OCI-LY1 (cell line): ENCODE data around the gene DLEU7.

Experiments
- H2AFZ ChIP-seq: fragments of 200-600 bp; sonication (generic), shearing (Covaris generic); 2 replicates; pipeline ENCODE4 v1.6.0; 2014; ENCODE audit warnings: antibody characterized with exemption, mild to moderate bottlenecking, low read length
- H3F3A ChIP-seq: fragments of 200-600 bp; sonication (generic), shearing (Covaris generic); 2 replicates; pipeline ENCODE4 v1.6.0; 2014; ENCODE audit warnings: mild to moderate bottlenecking, antibody characterized with exemption, low read length, moderate library complexity; ENCODE audit not compliant: insufficient read depth
- H3K27ac ChIP-seq: fragments of 200-600 bp; sonication (generic); 2 replicates; pipeline ENCODE4 v1.5.1; 2014; ENCODE audit warnings: low read length, mixed run types, mild to moderate bottlenecking, low read depth; ENCODE audit not compliant: poor library complexity, severe bottlenecking
- H3K27me3 ChIP-seq: fragments of 200-600 bp; sonication (generic); 2 replicates; pipeline ENCODE4 v1.6.0; 2014; ENCODE audit warnings: antibody characterized with exemption, mild to moderate bottlenecking, low read length, moderate library complexity; ENCODE audit not compliant: insufficient read depth
- H3K36me3 ChIP-seq: fragments of 200-600 bp; sonication (generic); 2 replicates; pipeline ENCODE4 v1.6.1; 2014; ENCODE audit warnings: mild to moderate bottlenecking, antibody characterized with exemption, low read length, moderate library complexity, mixed read lengths; ENCODE audit not compliant: insufficient read depth
- H3K4me1 ChIP-seq: fragments of 200-600 bp; sonication (generic); 2 replicates; pipeline ENCODE4 v1.5.1; 2014; ENCODE audit warnings: mild to moderate bottlenecking, low read length, moderate library complexity; ENCODE audit not compliant: insufficient read depth, severe bottlenecking
- H3K4me2 ChIP-seq: fragments of 200-600 bp; sonication (generic), shearing (Covaris generic); 2 replicates; pipeline ENCODE4 v1.6.1; 2014; ENCODE audit warnings: low read length
- H3K4me3 ChIP-seq: fragments of 200-600 bp; sonication (generic); 2 replicates; pipeline ENCODE4 v1.5.1; 2014; ENCODE audit warnings: low read length, low read depth, mild to moderate bottlenecking, mixed read lengths; ENCODE audit not compliant: poor library complexity, severe bottlenecking
- H3K79me2 ChIP-seq: fragments of 200-600 bp; shearing (Covaris generic); 2 replicates; pipeline ENCODE4 v1.6.1; 2016; ENCODE audit warnings: mixed run types, low read length, mixed read lengths; ENCODE audit not compliant: insufficient read depth
- H3K9ac ChIP-seq: fragments of 200-600 bp; sonication (generic), shearing (Covaris generic); 2 replicates; pipeline ENCODE4 v1.6.1; 2014; ENCODE audit warnings: mild to moderate bottlenecking, low read length, mixed read lengths
- H3K9me2 ChIP-seq: fragments of 200-600 bp; sonication (generic), shearing (Covaris generic); 2 replicates; pipeline ENCODE4 v1.6.1; 2014; ENCODE audit warnings: low read depth, mild to moderate bottlenecking, low read length, mixed read lengths
- H3K9me3 ChIP-seq: fragments of 200-600 bp; shearing (Covaris generic); 2 replicates; pipeline ENCODE4 v1.6.1; 2014; ENCODE audit warnings: low read length, mixed read lengths
- H4K20me1 ChIP-seq: fragments of 200-600 bp; sonication (generic), shearing (Covaris generic); 2 replicates; pipeline ENCODE4 v1.6.0; 2016; ENCODE audit warnings: mild to moderate bottlenecking, low read length; ENCODE audit not compliant: insufficient read depth
- CTCF ChIP-seq: fragments of 200-600 bp; sonication (generic), shearing (Covaris generic); IDR thresholded peaks from 2 replicates; pipeline ENCODE4 v1.5.1; 2017; ENCODE audit warnings: mild to moderate bottlenecking, antibody characterized with exemption, low read length, moderate library complexity, mixed read lengths
- EZH2 ChIP-seq: fragments of 200-600 bp; sonication (generic), shearing (Covaris generic); IDR thresholded peaks from 2 replicates; pipeline ENCODE4 v1.8.0; 2017; ENCODE audit warnings: borderline replicate concordance, mixed run types, mild to moderate bottlenecking, antibody characterized with exemption, low read length, moderate library complexity, mixed read lengths

DLEU7 gene

GRCh38 chr13:50843257-50844083 is at the start of gene DLEU7:
DLEU7 (minus strand) TSS chr13:50843692; CDS start chr13:50843646, 46 bp downstream.
- Histone ChIP-seq H3K27me3 (no peaks in the 10 kb centered on the region), H3K27ac (no peak within 1 kb of the TSS), H3K9ac (no peak within 1 kb of the TSS), H3K4me2 (no peak within 1 kb of the TSS), H3K4me3 (no peak within 1 kb of the TSS), H3K79me2 (no peaks in the 10 kb centered on the region), H3K9me3 (no peaks in the 10 kb centered on the region), H3F3A (no peaks in the 10 kb centered on the region), H3K36me3 (no peaks in the 10 kb centered on the region), H2AFZ (peak within 1 kb of the TSS; percentile 28; the same call in 1 of the 2 replicates), H3K9me2 (no peaks in the 10 kb centered on the region), H4K20me1 (no peaks in the 10 kb centered on the region), H3K4me1 (peaks cover 11% of the 10 kb centered on the region)
- TF ChIP-seq EZH2, result no peak
- TF ChIP-seq CTCF, result no peak

- Histone ChIP-seq H3K27ac (peak overlapping the region; percentile 97), H3K9me3 (peaks cover 7% of the 10 kb centered on the region; the same call in 1 of the 2 replicates), H4K20me1 (no peaks in the 10 kb centered on the region), H2AFZ (0 out of 2 replicates have a peak overlapping the region, but pooled peaks have one; percentile 19), H3K79me2 (no peaks in the 10 kb centered on the region), H3K27me3 (no peaks in the 10 kb centered on the region), H3K4me1 (peaks cover 69% of the 10 kb centered on the region), H3K36me3 (no peaks in the 10 kb centered on the region), H3K4me2 (peak overlapping the region; percentile 63), H3F3A (peaks cover 8% of the 10 kb centered on the region; the same call in 1 of the 2 replicates), H3K9me2 (no peaks in the 10 kb centered on the region), H3K9ac (peak overlapping the region; percentile 64), H3K4me3 (peak overlapping the region; percentile 31)
- TF ChIP-seq CTCF (no peak), EZH2 (no peak)
Observed at GRCh38 chr13:50892210-50892944, 48.9 kb upstream of the DLEU7 start.

- Histone ChIP-seq H4K20me1 (no peaks in the 10 kb centered on the region), H3K27ac (peak overlapping the region; percentile 97), H3K79me2 (no peaks in the 10 kb centered on the region), H3K9me3 (peaks cover 7% of the 10 kb centered on the region; the same call in 1 of the 2 replicates), H3K4me2 (peak overlapping the region; percentile 63), H3K27me3 (no peaks in the 10 kb centered on the region), H3F3A (peaks cover 8% of the 10 kb centered on the region; the same call in 1 of the 2 replicates), H3K4me1 (peaks cover 72% of the 10 kb centered on the region), H3K4me3 (no peak overlapping the region), H3K9me2 (no peaks in the 10 kb centered on the region), H2AFZ (no peak overlapping the region), H3K9ac (peak overlapping the region; percentile 64), H3K36me3 (no peaks in the 10 kb centered on the region)
- no peak for TF ChIP-seq EZH2
- TF ChIP-seq CTCF, result no peak
Observed at GRCh38 chr13:50891206-50891605, 47.7 kb upstream of the DLEU7 start.
